ENCODE measurements around the gene TMUB2.

The TMUB2 gene

GRCh38 chr17:44202756-44203155 is 16.0 kb downstream of the TMUB2 start:
- DNase-seq (ENCODE audit: low read depth in 2 of 2, low spot score in 1 of 2), result no peak

DNA sequence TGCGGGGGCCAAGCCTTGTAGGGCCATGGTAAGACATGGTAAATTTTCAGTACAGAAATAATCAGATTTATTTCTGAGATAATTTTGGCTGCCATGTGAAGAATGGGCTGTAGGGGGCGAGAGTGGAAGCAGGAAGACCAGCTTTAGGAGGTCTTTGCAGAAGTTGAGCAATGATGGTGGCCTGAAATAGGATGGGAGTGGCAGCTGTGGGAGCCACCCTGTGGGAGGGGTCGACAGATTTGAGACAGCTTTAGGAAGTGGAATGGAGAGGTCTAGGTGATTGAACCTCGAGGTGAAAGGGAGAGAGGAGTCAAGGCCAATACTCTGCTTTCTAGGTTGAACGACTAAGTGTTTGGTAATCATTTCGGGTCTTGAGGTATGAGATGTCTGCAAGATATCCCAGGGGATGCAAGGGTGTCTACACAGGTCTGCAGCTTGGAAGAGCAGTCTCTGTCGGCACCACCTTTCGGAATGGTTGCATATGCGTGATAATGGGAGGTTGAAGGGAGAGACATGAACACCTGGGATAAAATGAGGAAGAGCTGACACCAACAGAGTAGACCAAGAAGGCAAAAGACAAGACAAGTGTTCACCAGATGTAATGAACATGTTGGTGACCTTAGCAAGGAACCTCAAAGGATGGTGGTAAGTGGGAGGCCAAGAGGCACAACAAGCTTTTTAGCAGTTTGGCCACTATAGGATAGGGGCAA is 17.1 kb downstream of the TMUB2 start:
- DNase-seq (ENCODE audit: low read depth in 2 of 2, low spot score in 1 of 2), result no peak

- DNase-seq (ENCODE audit: low read depth in 2 of 2, low spot score in 1 of 2), result no peak
Measured at GRCh38 chr17:44204441-44204882, 17.7 kb downstream of the TMUB2 start.

- no peak for DNase-seq (ENCODE audit: low read depth in 2 of 2, low spot score in 1 of 2)
Measured at GRCh38 chr17:44205962-44206824, 19.4 kb downstream of the TMUB2 start.

DNA sequence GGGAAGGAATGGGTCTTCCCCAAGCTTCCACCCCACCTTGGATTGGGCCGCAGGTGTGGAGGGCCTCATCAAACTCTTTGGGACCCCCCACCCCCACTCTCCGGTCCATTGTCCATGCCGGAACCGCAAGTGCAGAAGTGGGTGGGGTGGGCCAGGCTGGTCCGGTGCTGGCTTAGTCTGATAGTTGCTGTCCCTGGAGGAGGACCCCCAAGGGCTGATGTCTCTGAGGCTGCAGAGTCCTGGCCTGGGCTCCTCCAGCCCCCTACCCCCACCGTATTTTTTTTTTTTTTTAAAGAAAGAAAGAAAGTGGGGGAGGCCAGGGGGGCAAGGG is 20.0 kb downstream of the TMUB2 start:
- DNase-seq (ENCODE audit: low read depth in 2 of 2, low spot score in 1 of 2), result no peak

GRCh38 chr17:44207319-44207718 is 20.5 kb downstream of the TMUB2 start:
- DNase-seq (ENCODE audit: low read depth in 2 of 2, low spot score in 1 of 2), result no peak

GRCh38 chr17:44207743-44208142 is 21.0 kb downstream of the TMUB2 start:
- DNase-seq (ENCODE audit: low read depth in 2 of 2, low spot score in 1 of 2), result no peak

DNA sequence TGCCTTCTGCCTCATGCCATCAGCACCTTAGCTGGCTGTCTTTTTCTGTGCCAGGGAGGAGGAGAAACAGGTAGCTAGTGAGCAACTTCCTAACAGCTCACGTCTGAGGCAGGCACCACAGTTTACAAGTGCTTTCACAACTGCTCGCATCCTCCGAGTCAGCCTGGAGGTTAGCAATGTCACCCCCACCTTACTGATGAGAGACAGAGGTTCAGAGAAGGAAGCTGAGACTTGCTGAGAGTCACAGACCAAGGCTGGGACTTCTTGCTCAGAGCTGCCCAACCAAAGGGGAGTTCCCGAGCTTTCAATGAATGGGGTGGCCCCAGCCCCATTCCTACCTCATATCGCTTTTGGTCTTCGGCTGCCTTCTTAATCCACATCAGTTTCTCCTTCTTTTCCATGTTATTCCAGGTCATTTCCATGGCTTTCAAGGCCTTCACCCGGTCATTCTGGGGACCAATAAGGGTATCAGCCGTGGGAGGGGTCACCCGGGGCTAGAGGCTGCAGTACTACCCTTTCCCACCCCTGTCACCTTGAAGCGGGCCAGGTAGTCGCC is 23.1 kb downstream of the TMUB2 start:
- no peak for DNase-seq (ENCODE audit: low read depth in 2 of 2, low spot score in 1 of 2)

DNA sequence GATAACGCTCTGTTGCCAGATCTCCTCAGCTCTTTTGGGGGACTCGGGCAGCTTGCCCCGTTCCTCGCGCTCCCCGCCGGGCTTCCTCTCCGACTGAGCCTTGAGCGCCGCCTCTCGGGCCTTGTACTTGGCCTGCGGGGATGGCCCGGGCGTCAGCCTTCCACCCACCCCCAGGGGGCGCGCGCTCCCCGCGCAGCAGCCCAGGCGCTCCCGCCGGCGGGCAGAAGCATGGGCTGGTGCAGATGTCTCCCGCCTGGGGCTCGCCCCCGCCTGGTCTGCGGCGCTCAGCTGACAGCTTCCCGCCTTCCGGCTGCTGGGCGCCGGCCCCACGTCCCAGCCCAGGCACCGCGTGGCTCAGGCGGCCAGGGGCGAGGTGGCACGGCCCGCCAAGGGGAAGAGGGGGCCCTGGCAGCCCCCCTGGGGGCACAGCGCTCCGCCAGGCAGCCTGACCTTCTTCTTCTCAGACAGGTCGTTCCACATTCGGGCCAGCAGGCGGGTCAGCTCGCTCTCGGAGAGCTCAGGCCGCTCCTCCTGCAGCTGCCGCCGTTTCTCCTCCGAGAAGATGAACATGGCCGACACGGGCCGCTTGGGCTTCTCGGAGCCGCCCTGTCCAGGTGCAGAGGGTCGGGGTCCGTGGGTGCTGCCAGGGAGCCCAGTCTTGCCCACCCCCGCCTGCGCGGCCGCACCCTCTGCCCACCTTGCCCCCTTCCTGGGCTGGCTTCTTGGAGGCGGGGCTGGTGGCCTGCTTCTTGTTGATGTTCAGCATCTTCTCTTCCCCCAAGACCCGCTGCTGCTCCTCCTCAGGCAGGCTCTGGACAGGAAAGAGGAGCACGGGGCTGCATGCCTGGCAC is 23.8 kb downstream of the TMUB2 start:
- DNase-seq (ENCODE audit: low read depth in 2 of 2, low spot score in 1 of 2), result peak; percentile 75 to 82

DNA sequence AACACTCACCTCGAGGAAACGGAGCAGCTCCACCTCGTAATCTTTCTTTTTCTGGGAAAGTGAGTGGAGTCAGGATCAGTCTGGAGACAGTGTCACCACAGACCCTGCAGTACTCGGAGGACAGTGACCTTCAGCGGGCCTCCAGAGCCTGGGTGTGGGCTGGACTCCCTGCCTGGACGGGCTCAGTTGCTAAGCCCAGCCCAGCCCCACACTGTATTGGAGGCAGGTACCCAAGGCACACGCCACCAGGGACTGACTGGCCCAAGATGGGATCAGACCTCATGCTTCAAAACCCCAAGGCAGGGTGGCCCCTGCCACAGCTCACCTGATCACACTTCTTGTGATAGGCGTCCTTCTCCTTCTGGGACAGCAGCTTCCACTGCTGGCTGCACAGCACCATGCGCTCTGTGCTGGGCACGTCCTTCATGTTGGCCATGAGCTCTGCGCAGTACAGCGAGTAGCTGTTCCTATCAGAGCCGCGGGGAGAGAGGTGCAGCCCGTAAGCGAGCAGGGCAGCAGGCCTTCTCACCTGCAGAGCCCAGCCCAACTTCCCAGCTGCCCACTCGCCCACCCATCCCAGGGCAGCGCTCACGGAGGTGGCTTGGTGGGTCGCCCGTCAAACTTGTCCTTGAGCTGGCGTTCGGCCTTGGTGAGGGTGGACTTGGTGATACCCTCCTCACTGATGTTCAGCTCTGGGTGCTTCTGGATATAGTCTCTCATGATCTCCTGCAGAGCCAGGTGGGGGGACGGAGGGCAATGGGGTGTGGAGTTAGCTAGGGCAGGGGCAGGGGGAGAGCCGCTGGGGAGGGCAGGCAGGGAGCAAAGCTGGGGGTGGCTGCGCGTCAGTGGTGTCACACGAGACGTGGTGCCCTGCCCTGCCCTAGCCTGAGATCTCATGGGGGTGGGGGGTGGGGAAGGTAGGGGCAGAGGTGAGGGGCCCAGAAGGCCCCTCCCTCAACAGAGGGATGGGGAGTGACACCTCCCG is 24.8 kb downstream of the TMUB2 start:
- DNase-seq (ENCODE audit: low read depth in 2 of 2, low spot score in 1 of 2), result no peak

DNA sequence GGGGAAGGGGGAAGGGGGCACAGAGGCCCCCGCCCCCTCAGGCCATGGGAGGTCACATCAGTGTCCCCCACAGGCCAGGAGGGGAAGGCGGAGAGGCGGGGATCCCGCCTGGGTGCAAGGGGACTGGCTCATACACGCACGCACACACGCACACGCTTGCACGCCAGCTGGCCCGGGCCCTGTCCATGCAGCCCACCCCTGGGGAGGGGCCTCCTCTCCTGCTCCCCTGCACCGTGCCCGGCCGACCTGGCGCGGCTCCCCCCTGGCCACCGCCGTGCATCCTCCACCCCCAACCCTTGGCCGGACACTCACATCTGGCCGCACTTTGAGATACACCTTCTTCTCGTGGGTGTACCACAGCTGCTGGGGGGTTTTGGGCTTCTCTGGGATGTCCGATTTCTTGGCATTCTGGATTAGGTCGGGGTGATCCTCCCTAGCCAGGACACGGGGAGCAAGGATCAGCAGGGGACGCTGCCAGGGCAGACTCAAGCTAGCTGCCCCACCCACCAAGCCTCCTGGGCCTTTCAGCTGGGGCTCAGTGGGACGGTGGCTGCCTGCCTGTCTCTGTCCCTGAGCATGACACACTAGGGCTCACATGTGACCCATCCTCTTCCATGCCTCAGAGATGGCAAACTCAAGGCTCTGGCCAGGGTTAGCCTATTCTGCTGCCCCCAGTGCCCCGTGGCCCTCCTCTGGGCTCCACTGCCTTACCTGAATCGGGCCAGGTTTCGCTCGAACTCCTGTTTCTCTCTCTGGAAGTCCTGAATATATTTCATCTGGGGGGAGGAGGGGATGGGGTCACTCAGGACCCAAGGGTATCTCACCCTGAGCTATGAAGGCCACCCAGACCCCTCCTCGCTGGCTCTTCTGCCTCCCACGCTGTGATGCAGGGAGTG is 26.0 kb downstream of the TMUB2 start:
- no peak for DNase-seq (ENCODE audit: low read depth in 2 of 2, low spot score in 1 of 2)

DNA sequence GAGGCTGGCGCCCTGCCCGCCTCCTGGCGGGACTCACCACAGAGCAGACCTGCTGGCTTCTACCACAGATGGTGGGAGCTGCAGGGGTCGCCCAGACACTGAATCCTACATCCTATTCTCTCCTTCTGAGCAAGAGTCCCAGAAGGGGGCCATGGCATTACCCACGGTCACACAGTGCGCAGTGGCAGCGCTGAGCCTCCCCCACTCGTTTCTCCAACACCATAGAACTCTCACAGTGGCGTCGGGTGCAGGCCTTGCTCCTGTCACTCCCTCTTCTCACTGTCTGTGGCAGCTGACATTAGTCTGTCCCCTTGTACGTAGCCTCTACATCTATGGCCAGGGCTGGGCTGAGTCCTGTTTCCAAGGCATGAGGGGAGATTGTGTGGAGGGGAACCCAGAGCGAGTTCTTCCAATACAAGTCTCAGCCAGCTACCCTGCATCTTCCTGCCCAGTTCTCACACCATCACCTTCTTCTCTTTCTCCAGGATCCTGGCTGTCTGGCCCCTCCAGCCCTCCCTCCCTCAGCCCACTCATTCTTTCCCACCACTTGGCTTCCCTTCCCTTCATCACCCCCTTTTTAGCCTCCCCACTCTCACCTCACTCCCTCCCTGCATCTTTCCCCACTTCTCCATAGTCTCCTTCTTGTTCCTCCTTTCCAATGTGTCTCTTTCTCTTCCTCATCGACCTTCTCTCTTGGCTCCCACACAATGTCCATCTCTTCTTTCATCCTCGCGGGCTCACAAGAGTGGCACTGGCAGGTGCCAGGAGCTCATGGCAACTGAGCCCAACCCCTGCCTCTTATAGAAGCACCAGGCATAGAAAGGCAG is 26.8 kb downstream of the TMUB2 start:
- DNase-seq (ENCODE audit: low read depth in 2 of 2, low spot score in 1 of 2), result no peak

GRCh38 chr17:44214230-44214494 is 27.4 kb downstream of the TMUB2 start:
- no peak for DNase-seq (ENCODE audit: low read depth in 2 of 2, low spot score in 1 of 2)

- no peak for DNase-seq (ENCODE audit: low read depth in 2 of 2, low spot score in 1 of 2)
Measured at GRCh38 chr17:44214896-44215295, 28.1 kb downstream of the TMUB2 start.

- no peak for DNase-seq (ENCODE audit: low read depth in 2 of 2, low spot score in 1 of 2)
Measured at GRCh38 chr17:44216173-44216572, 29.4 kb downstream of the TMUB2 start.

DNA sequence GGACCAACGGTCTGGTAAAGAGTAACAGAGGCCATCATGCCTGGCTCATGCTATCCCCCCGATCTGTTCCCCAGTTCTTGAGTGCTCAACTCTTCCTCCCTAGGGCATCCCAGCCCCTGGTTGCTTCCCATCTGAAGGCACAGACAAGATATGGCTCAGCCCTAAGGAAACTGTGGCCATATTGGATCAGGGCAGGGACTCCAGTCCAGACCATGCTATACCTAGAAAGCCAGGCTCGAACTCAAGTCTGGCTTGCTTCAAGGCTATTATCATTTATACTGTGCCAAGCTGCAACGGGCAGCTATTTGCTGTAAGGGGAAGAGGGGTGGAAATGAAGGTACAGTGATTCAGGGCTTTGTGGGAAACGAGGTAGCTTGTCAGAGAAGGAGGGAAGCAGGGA is 29.9 kb downstream of the TMUB2 start:
- DNase-seq (ENCODE audit: low read depth in 2 of 2, low spot score in 1 of 2), result no peak

DNA sequence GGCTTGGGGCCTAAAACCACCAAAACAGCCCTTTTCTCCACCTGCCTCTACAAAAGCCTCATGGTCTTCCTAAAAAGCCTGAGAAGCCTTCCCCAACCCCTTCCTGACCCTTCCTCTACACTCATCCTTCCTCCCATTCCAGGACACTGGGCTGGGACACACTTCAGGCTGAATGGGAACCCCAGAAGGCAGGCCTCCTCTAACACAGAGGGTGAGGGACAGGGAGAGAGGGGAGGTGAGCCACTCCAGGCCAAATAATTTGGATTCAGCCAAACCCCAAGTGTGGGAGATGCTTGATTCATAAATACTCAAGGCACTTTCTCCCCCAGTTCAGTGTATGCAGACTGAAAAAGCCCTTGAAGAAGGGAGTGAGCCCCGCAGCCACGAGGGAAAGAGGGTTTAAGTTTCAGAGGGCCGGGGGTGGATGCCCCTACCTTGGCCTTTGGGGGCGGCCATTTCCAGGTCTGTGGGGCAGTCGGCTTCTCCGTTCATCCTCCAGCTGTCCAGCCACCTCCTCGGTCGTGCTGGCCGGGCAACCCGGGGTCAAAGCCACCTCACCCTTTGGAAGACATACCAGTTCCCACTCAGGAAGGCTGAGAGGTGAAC is 31.1 kb downstream of the TMUB2 start:
- no peak for DNase-seq (ENCODE audit: low read depth in 2 of 2, low spot score in 1 of 2)
